OCI-LY7 (cell line): ENCODE measurements around the gene RNF215.

Experiments used
- CTCF ChIP-seq: fragments of 200-600 bp; sonication (generic); conservative IDR thresholded peaks from 2 replicates; pipeline ENCODE4 v1.5.1; 2014; ENCODE audit warnings: mild to moderate bottlenecking, antibody characterized with exemption, low read length, moderate library complexity, mixed read lengths
- EZH2phosphoT487 ChIP-seq: fragments of 200-600 bp; sonication (generic); IDR thresholded peaks from 2 replicates; pipeline ENCODE4 v1.6.1; 2018; ENCODE audit warnings: low read depth, borderline replicate concordance, mild to moderate bottlenecking, mixed run types, antibody characterized with exemption, low read length, moderate library complexity, mixed read lengths

- TF ChIP-seq CTCF: no peak
- TF ChIP-seq EZH2phosphoT487: no peak
Measured at GRCh38 chr22:30434843-30435242, 47.6 kb upstream of the RNF215 start.
